Stimulated activated CD4-positive, alpha-beta T cell treated with anti-CD3 and anti-CD28 coated beads, Interleukin-2, amount 100 ng/mL, for 48 hours (primary cell): ENCODE data around the gene SAYSD1.
A peak's percentile ranks its signal among the peaks of the same experiment; 100 is the strongest.

ENCODE experiments used
- DNase-seq, 2 donors: peaks; one replicate each; pipeline ENCODE4 v3.0.0-alpha.2; 2020

The SAYSD1 gene

GRCh38 chr6:39107641-39108040, 7.3 kb downstream of the SAYSD1 start:
- no peak for DNase-seq

GRCh38 chr6:39107034-39107433, 8.0 kb downstream of the SAYSD1 start:
- DNase-seq, result no peak

- no peak for DNase-seq
These were observed 10.5 kb downstream of the SAYSD1 start for GRCh38 chr6:39104528-39104927.

GRCh38 chr6:39102821-39103136, 12.2 kb downstream of the SAYSD1 start:
- no peak for DNase-seq

- DNase-seq, result no peak
These were observed 12.7 kb downstream of the SAYSD1 start for GRCh38 chr6:39102071-39102820.

- DNase-seq, result no peak
These were observed 14.6 kb downstream of the SAYSD1 start for GRCh38 chr6:39100358-39100757.

- DNase-seq, result no peak
These were observed 19.4 kb downstream of the SAYSD1 start for GRCh38 chr6:39095578-39095977.

GRCh38 chr6:39093149-39093708, 21.8 kb downstream of the SAYSD1 start:
- DNase-seq, result no peak

- no peak for DNase-seq
These were observed 22.9 kb downstream of the SAYSD1 start for GRCh38 chr6:39092124-39092523.

- DNase-seq, result no peak
These were observed 23.8 kb downstream of the SAYSD1 start for GRCh38 chr6:39091220-39091619.

GRCh38 chr6:39090036-39090435, 24.9 kb downstream of the SAYSD1 start:
- DNase-seq, result no peak

GRCh38 chr6:39088331-39088730, 26.7 kb downstream of the SAYSD1 start:
- DNase-seq, result no peak

GRCh38 chr6:39087197-39087596, 27.8 kb downstream of the SAYSD1 start:
- no peak for DNase-seq

- DNase-seq, result no peak
These were observed 28.3 kb downstream of the SAYSD1 start for GRCh38 chr6:39086711-39087110.

- peak in 1 of 2 donors; percentile 32 for DNase-seq
These were observed 28.7 kb downstream of the SAYSD1 start for GRCh38 chr6:39086294-39086693.

GRCh38 chr6:39085129-39085797, 29.7 kb downstream of the SAYSD1 start:
- no peak for DNase-seq

GRCh38 chr6:39084506-39084905, 30.5 kb downstream of the SAYSD1 start:
- no peak for DNase-seq

- no peak for DNase-seq
These were observed 31.8 kb downstream of the SAYSD1 start for GRCh38 chr6:39083231-39083634.

GRCh38 chr6:39082310-39082709, 32.7 kb downstream of the SAYSD1 start:
- DNase-seq, result no peak

- no peak for DNase-seq
These were observed 34.6 kb downstream of the SAYSD1 start for GRCh38 chr6:39080246-39080875.

GRCh38 chr6:39079197-39080125, 35.5 kb downstream of the SAYSD1 start:
- no peak for DNase-seq

- no peak for DNase-seq
These were observed 36.3 kb downstream of the SAYSD1 start for GRCh38 chr6:39078695-39079094.
